GM21576 (cell line): ENCODE measurements around the gene SCN2A.
A peak's percentile ranks its signal among the peaks of the same experiment; 100 is the strongest.
"Not testable (repeated sequence)": the region's sequence is repeated elsewhere in the genome, so short reads cannot be mapped to it uniquely, and the experiment has no call there.

ENCODE experiments used
- ATAC-seq: cut with Tn5 transposase; IDR thresholded peaks from one replicate; pipeline ENCODE4 v1.9.1; 2021; ENCODE audit warnings: mild to moderate bottlenecking, moderate library complexity; ENCODE audit not compliant: unreplicated experiment

SCN2A gene

DNA sequence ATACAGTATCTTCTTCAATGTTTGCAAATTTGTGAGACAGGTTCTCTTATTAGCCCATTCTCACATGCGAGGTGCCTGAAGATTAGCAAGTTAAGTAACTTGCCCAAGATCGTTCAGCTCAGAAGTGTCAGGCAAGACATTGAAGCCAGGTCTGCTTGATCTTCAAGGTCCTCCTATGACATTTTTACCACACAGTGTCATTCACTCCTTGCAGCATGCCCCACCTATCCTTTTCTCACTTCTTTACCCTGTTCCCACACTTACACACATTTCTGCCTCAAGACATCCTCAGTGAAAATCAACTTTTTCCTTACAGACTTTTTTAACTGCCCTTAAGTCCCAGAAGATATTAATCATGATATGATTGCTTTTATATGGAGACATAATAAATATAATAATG lies 73.8 kb downstream of the SCN2A start:
- ATAC-seq: no peak

DNA sequence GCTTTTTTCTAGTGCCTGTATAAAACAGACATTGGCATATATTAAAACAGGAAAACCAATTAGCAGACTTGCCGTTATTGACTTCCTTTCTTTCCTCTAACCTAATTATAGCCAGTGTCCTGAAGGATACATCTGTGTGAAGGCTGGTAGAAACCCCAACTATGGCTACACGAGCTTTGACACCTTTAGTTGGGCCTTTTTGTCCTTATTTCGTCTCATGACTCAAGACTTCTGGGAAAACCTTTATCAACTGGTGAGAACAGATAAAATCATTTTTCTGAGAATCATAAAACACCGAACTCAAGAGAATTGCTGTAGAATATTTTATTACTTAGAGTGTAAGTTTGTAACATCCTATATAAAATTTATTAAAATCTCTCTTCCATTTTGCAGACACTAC lies 74.3 kb downstream of the SCN2A start:
- no peak for ATAC-seq

DNA sequence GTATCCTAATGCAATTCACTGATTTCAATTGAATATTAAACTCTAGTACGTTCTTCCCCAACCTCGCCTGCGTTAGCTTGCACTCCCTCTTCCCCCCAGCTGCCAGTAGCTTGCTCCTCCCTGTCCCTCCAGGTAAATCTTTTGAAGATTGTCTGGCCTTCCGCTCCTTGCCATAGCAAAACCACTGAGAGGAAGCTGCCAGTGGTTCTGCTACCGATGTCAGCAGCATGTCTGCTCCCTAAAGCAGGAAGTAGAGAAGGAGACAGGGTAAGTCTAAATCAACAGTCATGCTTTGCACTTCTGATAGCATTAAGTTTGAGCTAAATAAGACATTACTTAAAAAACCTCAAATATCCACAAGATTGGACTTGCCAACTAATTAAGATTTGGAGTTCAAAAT lies 89.1 kb downstream of the SCN2A start:
- peak; percentile 52 for ATAC-seq

DNA sequence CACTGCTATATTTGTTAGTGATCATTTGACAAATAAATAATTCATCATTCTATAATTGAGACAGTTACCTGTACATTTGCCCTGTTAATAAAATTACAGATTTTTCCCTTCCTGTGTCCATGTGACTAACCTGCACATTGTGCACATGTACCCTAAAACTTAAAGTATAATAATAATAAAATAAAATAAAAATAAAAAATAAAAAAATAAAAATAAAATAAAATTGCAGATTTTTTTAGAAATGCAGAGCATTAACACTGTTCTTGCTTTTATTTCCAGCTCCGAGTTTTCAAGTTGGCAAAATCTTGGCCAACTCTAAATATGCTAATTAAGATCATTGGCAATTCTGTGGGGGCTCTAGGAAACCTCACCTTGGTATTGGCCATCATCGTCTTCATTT lies 105.1 kb downstream of the SCN2A start:
- not testable (repeated sequence) for ATAC-seq

DNA sequence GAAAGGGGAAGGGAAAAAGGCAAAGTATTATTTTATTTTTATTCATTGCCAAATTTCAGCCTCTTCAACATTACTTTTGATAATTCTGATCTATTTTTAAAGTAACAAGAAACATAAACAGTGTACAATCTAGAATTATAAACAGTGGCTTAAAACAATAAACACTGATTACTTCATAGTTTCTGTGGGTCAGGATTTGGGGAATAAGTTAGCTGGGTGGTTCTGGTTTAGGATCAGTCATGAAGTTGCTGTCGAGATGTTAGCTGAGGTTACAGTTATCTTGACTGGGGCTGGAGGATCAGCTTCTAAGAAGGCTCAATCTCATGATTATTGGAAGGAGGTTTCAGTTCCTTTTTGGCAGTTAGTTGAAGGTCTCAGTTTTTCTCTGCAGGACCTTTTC lies 109.2 kb downstream of the SCN2A start:
- no peak for ATAC-seq

DNA sequence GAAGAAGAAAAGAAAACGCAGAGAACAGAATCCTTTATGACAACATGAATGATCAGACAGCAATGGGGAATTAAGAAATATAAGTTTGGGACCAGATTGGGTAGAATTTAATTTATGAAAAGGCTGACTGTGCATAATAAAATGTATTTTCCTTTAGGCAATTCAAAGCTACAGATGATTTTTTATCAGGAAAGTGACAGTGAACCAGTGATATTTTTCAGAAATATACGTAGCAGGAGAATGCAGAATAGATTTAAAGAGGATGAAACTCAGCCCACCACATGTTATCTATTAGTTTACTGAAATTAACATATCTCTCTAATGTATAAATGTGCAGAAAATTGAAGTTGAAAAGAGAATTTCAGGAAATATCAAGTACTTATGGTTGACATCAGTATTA lies 110.0 kb downstream of the SCN2A start:
- no peak for ATAC-seq

DNA sequence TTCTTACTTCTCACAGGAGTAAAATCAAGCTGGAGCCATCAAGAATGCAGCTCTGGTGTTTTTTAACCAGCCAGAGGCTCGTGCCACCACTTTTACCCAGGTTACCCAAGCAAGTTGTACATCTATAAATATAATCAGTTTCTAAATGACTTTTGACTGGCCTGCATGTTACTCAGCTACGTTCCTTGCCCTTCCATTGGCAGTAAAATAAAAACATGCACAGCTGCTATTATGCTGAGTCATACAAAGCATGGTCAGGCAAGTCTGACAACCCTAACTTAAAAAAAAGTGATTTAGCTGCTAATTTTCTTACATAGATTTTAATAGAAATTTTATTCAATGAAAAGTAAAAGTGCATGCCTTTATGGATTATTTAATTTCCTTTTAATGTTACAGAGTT lies 118.5 kb downstream of the SCN2A start:
- peak; percentile 97 for ATAC-seq

DNA sequence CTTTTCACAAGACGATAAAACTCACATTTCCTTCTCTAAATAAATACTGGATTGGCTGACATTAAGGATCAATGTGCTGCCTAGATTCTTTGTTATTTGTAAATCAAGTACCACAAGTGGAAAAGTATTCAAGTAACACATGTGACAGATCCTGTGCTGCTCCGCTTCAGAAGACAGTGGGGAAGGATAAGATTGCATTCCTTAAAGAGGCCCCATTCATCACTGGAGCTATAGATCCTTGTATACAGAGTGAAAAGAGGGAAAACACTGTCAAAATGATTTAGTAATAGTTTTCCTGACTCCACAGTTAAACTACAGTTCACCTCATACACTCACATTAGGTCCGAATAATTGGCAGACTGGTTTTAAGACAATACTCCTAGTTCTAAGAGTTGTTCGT lies 122.3 kb downstream of the SCN2A start:
- no peak for ATAC-seq

DNA sequence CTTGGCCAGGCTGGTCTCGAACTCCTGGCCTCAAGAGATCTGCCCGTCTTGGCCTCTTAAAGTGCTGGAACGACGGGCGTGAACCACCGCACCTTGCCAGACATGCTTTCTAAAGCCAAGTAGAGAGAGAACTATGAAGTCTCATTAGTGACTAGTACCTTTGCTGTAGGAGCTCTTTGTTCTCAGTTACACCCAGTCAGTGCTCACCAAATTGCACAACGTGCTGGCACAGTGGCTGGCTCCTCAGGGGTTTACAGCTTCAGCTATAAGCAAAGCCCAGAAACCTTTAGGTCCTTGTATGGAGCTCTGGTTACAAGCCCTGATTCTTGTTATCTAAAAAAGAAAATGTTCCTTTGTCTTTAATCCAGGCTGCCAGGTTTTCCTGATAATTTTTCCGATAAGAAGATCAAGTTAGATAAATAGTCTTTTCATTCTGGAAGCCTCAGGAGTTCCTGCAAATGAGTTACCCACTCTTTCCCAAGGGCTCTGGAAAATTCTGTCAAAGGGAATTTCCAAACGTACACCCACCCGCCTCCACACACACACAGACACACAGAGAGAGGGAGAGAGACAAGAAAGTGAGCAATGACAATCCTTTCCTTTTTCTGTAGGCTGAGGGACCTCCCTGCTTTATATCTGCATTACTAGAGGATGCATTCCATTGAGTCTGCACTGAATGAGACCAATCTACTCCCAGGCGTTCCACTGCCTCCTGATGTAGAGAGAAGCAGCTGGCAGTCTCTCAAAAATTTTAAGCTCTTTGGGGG lies 130.1 kb downstream of the SCN2A start:
- ATAC-seq: no peak

DNA sequence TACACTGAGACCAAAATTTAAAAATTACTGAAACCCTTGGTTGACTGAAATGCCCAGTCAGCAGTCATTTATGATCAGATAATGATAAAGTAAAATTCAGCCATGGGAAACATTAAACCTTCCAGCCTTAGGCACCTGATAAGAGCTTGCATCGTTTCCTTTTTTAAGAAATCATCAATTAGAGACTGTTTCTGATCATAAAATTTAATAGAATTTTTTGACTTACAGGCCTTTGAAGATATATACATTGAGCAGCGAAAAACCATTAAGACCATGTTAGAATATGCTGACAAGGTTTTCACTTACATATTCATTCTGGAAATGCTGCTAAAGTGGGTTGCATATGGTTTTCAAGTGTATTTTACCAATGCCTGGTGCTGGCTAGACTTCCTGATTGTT lies 130.7 kb downstream of the SCN2A start:
- no peak for ATAC-seq

DNA sequence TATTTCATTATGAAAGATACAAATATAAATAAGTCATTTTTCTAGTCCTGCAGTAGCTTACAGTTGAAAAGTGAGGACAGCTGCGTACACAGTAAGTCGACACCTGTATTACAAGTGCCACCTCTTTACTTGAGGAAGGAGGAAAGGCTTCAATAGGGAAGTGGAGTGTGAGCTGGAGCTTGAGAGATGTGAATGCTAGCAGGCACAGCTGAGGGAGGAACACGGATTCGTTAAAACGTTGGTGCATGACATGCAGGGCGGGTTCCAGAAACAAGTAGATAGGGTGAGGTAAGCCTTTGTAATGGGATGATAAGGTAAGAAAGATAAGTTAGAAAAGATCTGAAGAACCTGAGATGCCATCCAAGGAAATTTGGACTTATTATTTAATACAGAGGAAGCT lies 132.1 kb downstream of the SCN2A start:
- ATAC-seq: no peak

DNA sequence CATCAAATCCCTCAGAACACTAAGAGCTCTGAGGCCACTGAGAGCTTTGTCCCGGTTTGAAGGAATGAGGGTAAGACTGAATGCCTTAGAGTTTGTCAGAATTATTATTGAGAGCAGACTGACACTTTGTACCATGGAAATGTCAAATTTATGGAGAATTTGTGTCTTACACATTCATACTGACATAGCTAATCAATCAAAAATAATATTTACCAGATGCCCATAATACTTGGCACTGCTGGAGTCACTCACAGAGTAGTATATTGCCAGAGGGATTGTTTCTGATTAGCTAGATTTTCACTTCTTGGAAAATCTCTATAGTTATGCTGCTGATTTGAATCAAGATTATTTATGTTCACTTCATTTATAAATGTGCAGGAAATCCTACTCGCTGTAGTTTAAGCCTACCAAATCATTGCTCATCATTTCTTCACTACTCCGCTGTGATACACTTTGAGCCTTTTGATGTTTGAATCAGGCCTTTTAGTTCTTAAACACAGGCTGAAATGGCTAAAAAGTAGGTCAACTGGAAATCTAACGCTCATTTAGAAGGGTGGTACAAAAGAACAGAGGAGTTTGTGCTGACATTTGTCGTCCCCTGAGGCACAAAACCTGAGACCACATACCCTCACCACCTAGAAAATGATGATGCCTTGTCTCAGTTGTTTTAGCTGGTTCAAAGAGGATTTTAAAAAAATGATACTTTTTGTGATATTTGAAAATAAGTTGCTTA lies 134.2 kb downstream of the SCN2A start:
- no peak for ATAC-seq

DNA sequence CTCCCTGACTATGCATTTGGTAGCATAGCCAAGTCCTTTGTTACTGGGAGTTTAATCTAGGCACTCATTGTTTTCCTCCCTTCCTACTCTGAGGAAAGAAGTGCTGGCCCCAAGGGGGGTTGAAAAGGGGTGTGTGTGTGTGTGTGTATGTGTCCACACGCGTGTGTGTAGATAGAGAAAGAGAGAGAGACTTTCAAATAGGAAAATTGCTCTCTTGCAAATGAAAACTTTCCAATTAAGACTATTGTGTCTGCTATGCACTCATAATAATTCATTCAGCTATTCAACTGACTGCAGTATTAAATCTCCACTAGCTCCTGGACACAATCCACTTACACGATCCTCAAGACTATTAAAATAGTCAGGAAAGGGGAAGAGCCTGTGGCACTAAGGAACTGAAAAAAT lies 137.4 kb downstream of the SCN2A start:
- no peak for ATAC-seq

DNA sequence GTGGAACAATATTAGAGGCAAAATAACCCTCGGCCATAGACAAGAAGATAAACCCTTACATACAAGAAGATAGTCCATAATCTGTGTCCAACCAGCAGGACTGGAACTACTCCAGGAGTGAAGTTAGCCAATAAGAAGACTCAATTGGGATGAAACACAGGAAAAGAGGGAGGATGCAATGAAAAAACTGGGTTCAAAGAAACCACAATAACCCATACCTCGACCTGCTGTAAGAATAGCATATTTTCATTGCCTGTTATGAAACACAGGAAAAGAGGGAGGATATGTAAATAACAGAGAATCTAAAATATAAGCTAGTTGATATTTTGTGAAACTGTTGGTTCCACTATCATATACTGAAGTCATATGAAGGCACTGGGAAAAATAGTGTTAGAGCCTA lies 143.1 kb downstream of the SCN2A start:
- no peak for ATAC-seq

DNA sequence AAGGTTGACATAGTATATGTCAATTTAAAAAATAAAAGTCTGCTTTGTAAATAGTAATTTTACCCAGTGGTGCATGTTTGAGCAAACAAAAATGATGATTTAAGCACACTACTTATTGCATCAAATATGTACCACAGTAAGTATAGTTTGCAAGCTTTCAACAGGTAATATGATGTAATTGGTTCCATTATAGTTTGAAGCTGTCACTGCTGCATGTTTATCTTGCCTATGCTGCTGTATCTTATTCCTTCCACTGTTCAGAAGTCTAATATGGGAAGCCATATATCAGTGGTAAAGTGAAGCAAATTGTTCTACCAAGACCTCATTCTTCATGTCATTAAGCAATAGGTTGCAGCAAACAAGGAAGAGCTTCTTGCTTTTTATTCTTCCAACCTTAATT lies 151.7 kb downstream of the SCN2A start:
- ATAC-seq: no peak

DNA sequence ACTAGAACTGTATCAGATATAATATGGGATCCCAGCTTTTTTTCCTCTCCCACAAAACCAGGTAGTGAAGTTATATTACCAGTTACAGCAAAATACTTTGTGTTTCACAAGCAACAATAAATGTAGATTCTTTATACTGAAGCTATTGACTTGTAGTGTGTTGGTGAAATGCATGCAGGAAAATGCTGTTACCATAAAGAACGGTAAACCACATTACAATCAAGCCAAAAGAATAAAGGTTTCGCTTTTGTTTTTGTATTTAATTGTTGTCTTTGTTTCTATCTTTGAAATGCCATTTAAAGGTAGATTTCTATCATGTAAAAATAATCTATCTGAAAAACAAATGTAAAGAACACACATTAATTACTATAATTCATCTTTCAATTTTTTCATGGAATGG lies 152.6 kb downstream of the SCN2A start:
- ATAC-seq: no peak

DNA sequence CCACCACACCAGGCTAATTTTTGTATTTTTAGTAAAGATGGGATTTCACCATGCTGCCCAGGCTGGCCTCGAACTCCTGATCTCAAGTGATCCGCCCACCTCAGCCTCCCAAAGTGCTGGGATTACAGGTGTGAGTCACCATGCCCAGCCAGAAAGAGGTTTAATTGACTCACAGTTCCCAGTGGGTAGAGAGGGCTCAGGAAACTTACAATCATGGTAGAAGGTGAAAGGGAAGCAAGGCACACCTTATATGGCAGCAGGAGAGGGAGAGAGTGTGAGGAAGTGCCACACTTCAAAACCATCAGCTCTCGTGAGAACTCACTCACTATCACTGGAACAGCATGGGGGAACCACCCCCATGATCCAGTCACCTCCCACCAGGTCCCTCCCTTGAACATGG lies 159.4 kb downstream of the SCN2A start:
- not testable (repeated sequence) for ATAC-seq

DNA sequence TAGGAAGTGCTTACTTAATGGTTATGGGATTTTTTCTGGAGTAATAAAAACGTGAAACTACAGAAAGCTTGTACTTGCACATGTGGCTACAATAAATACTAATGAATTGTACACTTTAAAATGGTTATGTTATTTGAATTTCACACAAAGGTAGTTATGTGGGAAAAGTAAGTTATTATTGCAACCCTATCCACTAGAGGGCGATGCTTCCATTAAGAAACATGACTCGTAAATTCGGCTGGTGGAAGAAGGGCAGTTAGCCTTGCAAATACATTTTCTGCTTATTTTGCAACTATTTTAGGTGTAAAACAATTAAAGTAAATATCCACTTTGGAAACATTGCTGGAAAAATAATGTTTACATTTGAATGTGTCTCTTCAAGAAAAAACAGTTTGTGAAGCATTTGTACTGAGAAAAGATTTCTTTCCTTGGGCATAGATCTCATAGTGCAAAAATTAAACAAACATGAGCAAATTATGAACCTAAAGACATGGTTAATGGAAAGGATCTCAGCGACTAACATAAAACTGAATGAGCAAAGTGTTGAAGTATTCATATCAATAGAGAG lies 162.2 kb downstream of the SCN2A start:
- peak; percentile 64 for ATAC-seq

DNA sequence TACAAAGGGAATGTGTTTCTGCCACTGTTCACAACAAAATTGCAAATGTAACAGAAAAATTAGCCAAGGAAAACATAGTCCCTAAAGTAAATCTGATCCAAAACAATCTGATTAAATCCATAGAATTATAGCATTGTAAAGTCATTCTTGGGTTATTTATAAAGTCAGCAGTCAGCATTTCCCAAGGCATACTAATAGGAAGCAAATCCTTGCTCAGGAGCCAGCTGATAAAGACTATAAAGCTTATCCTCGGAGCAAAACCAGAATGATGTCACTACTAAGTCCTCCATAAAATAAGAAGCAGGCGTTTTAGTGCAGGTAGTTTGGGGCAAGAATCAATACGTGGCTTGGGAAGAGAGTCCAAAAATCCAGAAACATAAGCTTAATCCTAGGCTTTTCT lies 162.9 kb downstream of the SCN2A start:
- ATAC-seq: no peak

DNA sequence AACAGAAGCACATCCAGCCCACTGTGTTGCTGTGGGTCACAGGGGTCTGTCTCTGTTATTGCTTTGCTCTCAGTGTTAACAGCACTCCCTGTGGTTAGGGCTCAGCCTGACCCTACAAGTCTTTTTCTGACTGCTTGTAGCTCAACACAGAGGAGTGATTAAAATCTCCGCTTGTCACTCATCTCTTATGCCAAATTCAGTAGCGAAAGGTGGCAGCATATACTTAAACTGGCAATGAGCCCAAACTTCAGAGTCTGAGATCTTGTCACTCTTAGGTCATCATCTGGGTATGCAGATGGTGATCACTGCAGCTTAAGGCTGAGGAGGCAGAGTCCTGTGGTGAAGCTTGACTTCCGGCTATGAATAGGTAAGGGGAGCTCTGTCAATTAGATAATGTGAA lies 167.0 kb downstream of the SCN2A start:
- ATAC-seq: no peak

DNA sequence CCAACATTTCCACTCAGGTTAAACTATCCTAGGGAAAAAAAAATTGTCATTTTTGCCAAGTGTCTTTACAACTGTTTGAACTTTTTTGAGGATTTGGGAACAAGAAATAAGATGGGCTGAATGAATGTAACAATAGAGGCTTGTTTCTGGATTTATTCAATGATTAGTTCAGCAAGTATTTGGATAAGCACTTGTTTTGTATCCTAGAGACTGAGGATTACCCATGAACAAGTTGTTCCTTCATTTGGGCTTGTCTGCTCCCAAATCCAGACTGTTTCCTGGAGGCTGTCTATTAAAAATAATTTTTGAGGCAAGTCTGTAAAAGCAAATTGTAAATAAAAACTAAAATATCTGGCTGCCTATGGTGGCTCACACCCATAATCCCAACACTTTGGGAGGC lies 168.3 kb downstream of the SCN2A start:
- ATAC-seq: no peak

DNA sequence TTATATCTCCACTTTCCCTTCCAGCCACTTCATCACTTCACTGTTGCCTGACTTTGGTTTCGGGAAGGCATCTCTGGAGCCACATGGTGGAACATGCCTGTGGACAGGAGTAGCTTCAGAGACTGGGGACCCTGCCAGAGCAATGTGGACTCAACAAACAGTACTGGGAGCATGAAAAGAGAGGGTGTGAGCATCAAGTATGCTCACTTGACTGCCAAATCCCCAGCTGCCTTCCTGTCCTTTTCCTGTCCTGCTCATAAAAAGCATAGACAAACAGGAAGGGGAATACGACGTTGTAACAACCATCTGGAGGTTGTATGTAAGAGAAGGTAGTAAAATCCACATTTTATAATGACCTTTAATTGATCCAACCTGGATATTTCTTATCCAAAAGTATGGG lies 169.0 kb downstream of the SCN2A start:
- no peak for ATAC-seq
